Suppressor macrophage (primary cell): ENCODE measurements around the gene ERICH2.

Source experiments
- DNase-seq, 4 experiments: peaks; one replicate each; pipeline ENCODE4 v3.0.0-alpha.2; 2020 to 2022

Gene ERICH2

DNA sequence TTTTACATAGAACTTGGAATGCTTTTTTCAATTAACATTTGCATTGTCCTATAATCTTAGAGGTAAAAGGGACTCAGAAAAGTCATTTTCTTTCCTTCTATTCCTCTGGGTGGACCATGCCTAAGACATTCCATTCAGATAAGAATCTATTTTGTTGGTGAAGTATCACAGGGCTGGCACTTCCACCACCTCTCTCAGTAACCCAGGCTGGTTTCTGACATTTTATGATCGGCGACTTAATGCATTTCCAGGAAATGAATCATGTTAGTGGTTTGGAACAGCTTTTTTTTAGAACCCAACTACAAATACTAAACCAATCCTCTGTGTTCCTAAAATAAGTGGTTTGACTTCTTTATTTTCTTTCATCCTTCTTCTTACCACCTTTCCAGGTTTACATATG lies 73.5 kb downstream of the ERICH2 start:
- no peak for DNase-seq

DNA sequence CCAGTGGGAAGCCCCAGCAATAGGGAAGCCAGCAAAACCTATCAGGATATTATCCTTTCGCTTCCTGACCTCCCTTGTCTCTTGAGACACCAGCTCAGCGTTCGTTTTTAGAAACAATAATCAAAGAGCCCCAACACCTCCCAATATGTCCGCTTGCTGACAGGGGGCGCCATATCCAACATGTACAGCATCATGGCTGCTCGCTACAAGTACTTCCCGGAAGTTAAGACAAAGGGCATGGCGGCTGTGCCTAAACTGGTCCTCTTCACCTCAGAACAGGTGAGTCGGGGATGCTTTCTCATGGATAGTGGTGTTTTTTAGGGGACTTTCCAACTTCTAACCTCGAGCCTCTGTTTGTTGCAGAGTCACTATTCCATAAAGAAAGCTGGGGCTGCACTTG lies 75.2 kb downstream of the ERICH2 start:
- DNase-seq: no peak

DNA sequence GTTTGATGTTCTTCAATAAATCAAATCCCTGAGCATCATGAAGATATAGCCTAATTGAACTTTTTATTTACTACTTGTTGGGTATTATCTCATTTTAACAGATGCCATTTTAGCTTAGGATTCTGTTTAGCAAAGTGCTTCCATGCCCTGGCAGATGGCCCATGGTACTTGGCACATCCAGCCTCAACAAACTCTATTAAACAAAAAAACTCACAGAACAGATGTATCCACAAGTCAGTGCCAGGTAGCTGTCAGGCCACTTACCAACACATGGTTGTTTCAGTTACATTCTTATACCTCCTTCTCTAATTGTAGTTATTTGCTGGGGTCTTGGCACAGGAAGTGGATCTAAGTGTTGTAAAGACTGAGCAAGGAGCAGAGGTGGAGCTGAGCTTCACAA lies 76.1 kb downstream of the ERICH2 start:
- DNase-seq: no peak

DNA sequence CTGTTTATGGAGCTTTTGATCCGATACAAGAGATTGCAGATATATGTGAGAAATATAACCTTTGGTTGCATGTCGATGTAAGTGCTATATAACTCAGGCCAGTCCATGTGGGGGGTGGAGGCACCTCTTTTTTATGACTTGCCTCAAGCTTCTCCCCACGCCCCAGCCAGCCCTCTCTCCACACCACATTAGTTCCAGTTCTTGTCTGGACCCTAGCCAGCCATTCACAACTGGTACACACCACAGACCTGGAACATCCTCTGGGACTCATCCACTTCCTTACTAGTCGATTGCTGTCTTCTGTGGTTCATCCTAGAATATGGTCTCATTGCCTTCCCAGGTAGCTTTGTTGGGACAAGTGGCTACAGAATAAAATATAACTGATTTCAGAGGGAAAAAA lies 77.5 kb downstream of the ERICH2 start:
- DNase-seq: no peak
